ENCODE data around the gene GOLGA8B. TPM values are rescaled to one million over a fixed set of nuclear protein-coding genes. Genes with fewer than 3 reads are reported as not detected.
A peak's percentile ranks its signal among the peaks of the same experiment; 100 is the strongest.
"Not testable (repeated sequence)": the region's sequence is repeated elsewhere in the genome, so short reads cannot be mapped to it uniquely, and the experiment has no call there.

The GOLGA8B gene
- total RNA-seq, 1 donor = 33.7 TPM

- no peak for DNase-seq (ENCODE audit: low read depth)
- no peak for TF ChIP-seq CTCF (IDR thresholded peaks at IDR 0.05; ENCODE audit: insufficient read depth, low read depth, low read length)
Observed at GRCh38 chr15:34584996-34585395, 1.5 kb upstream of the GOLGA8B start.

GRCh38 chr15:34584330-34584668, 848 bp upstream of the GOLGA8B start:
- peak overlapping the region; percentile 74 for H3K4me3 ChIP-seq (ENCODE audit: low read depth, low read length)
- no peak for TF ChIP-seq CTCF (IDR thresholded peaks at IDR 0.05; ENCODE audit: insufficient read depth, low read depth, low read length)
- no peak for DNase-seq (ENCODE audit: low read depth)

More at GRCh38 chr15:34584996-34585395, 1.5 kb upstream of the GOLGA8B start:
- H3K4me3 ChIP-seq (ENCODE audit: low read depth, low read length) = no peak overlapping the region

GRCh38 chr15:34582461-34583371, 735 bp downstream of the GOLGA8B start:
- DNase-seq (ENCODE audit: low read depth) = peak; percentile 24
- TF ChIP-seq CTCF (IDR thresholded peaks at IDR 0.05; ENCODE audit: insufficient read depth, low read depth, low read length) = no peak
- H3K4me3 ChIP-seq (ENCODE audit: low read depth, low read length) = peak overlapping the region; percentile 74

- H3K4me3 ChIP-seq (ENCODE audit: low read depth, low read length) = peak overlapping the region; percentile 74
- DNase-seq (ENCODE audit: low read depth) = not testable (repeated sequence)
Observed at GRCh38 chr15:34581687-34582460, 1.6 kb downstream of the GOLGA8B start.

GRCh38 chr15:34581043-34581365, 2.4 kb downstream of the GOLGA8B start:
- TF ChIP-seq CTCF (IDR thresholded peaks at IDR 0.05; ENCODE audit: insufficient read depth, low read depth, low read length) = no peak
- no peak overlapping the region for H3K4me3 ChIP-seq (ENCODE audit: low read depth, low read length)
- DNase-seq (ENCODE audit: low read depth) = no peak

GRCh38 chr15:34580251-34581042, 3.0 kb downstream of the GOLGA8B start:
- not testable (repeated sequence) for H3K4me3 ChIP-seq (ENCODE audit: low read depth, low read length); DNase-seq (ENCODE audit: low read depth)

- no peak for TF ChIP-seq CTCF (IDR thresholded peaks at IDR 0.05; ENCODE audit: insufficient read depth, low read depth, low read length)
Observed at GRCh38 chr15:34578283-34578674, 5.2 kb downstream of the GOLGA8B start.

GRCh38 chr15:34577658-34578282, 5.7 kb downstream of the GOLGA8B start:
- peak; percentile 48 for DNase-seq (ENCODE audit: low read depth)
- H3K4me3 ChIP-seq (ENCODE audit: low read depth, low read length) = not testable (repeated sequence)

More at GRCh38 chr15:34578283-34578674, 5.2 kb downstream of the GOLGA8B start:
- H3K4me3 ChIP-seq (ENCODE audit: low read depth, low read length) = no peak overlapping the region
- no peak for DNase-seq (ENCODE audit: low read depth)

- DNase-seq (ENCODE audit: low read depth); H3K4me3 ChIP-seq (ENCODE audit: low read depth, low read length): not testable (repeated sequence)
Observed at GRCh38 chr15:34575035-34575434, 8.4 kb downstream of the GOLGA8B start.

GRCh38 chr15:34572921-34573320, 10.5 kb downstream of the GOLGA8B start:
- DNase-seq (ENCODE audit: low read depth); H3K4me3 ChIP-seq (ENCODE audit: low read depth, low read length): not testable (repeated sequence)

GRCh38 chr15:34572019-34572641, 11.3 kb downstream of the GOLGA8B start:
- DNase-seq (ENCODE audit: low read depth); H3K4me3 ChIP-seq (ENCODE audit: low read depth, low read length): not testable (repeated sequence)

Measured in fibroblast of villous mesenchyme (primary cell).